HepG2 (cell line): ENCODE results near the gene TACC2. TPM values are rescaled to one million over a fixed set of nuclear protein-coding genes. Genes with fewer than 3 reads are reported as not detected.

ENCODE experiments used
- AKAP8 ChIP-seq: sonication (generic); formaldehyde crosslinking; IDR thresholded peaks from 2 replicates; pipeline ENCODE4 v1.5.1; 2020; ENCODE audit warnings: mild to moderate bottlenecking, missing genetic modification reagents
- GATAD1 ChIP-seq: IDR thresholded peaks from 2 replicates; pipeline ENCODE4 v1.6.1; 2016; ENCODE audit warnings: missing genetic modification reagents, missing compliant biosample characterization
- NR1H2 ChIP-seq: sonication (generic); formaldehyde crosslinking; IDR thresholded peaks from 2 replicates; pipeline ENCODE4 v1.8.1; 2022; ENCODE audit warnings: low read depth, missing genetic modification reagents, borderline replicate concordance
- RBAK ChIP-seq: sonication (generic); formaldehyde crosslinking; IDR thresholded peaks from 2 replicates; pipeline ENCODE4 v1.5.1; 2020; ENCODE audit warnings: mild to moderate bottlenecking, missing genetic modification reagents
- RCOR2 ChIP-seq: IDR thresholded peaks from 2 replicates; pipeline ENCODE4 v1.6.1; 2016; ENCODE audit warnings: missing biosample characterization, missing genetic modification reagents
- ZFX ChIP-seq: sonication (generic); formaldehyde crosslinking; IDR thresholded peaks from 2 replicates; pipeline ENCODE4 v1.4.0; 2020; ENCODE audit warnings: mild to moderate bottlenecking, low read depth, missing genetic modification reagents, moderate library complexity
- polyA plus RNA-seq, 8 experiments: library from polyadenylated mRNA; depleted of rRNA in 3 of 8; stranded (reverse) in 7 of 8; unstranded in 1 of 8; fragments of >200 nt; fragmentation: Illumina TruSeq in 4 of 8; extraction: Trizol in 4 of 8; gene quantifications; 2 replicates each; pipeline versions ENCODE4 v1.2.1 to v1.2.3, GENCODE V29; 2011 to 2016; ENCODE audit warnings: low read depth in 4 of 8, missing spikeins in 1 of 8, mixed read lengths in 1 of 8; ENCODE audit not compliant: insufficient read depth in 1 of 8
- total RNA-seq, 5 experiments: library from RNA; depleted of rRNA; stranded (reverse); fragments of >200 nt; fragmentation: Illumina TruSeq; extraction: Trizol; gene quantifications; 2 replicates each; pipeline ENCODE4 v1.2.3, GENCODE V29; 2016; ENCODE audit warnings: low read depth in 1 of 5
- TF ChIP-seq, protein P1 (sequence below): conservative IDR thresholded peaks from 2 replicates; pipeline ENCODE4 v1.6.1; 2018; ENCODE audit warnings: missing genetic modification reagents
- TF ChIP-seq, protein P2 (sequence below): sonication (generic); formaldehyde crosslinking; IDR thresholded peaks from 2 replicates; pipeline ENCODE4 v1.5.1; 2020; ENCODE audit warnings: mild to moderate bottlenecking, missing genetic modification reagents, moderate library complexity
- TF ChIP-seq, protein P3 (sequence below): sonication (generic); formaldehyde crosslinking; IDR thresholded peaks from 2 replicates; pipeline ENCODE4 v1.4.0; 2020; ENCODE audit warnings: missing genetic modification reagents, borderline replicate concordance
- TF ChIP-seq, protein P4 (sequence below), 2 experiments: fragments of 450-650 bp in 1 of 2; sonication (generic) in 1 of 2; formaldehyde crosslinking in 1 of 2; IDR thresholded peaks; 2 replicates each; pipeline versions ENCODE4 v1.6.1 to v1.8.0; 2016 to 2022; ENCODE audit warnings: antibody characterized with exemption in 1 of 2, mild to moderate bottlenecking in 1 of 2, missing genetic modification reagents in 1 of 2

Gene TACC2
- total and polyA plus RNA-seq, 2 of the 13 experiments (the other 11 are each of a cell fraction or from before 2014, with no cell fraction given), result 11.8 to 16.0 TPM

DNA sequence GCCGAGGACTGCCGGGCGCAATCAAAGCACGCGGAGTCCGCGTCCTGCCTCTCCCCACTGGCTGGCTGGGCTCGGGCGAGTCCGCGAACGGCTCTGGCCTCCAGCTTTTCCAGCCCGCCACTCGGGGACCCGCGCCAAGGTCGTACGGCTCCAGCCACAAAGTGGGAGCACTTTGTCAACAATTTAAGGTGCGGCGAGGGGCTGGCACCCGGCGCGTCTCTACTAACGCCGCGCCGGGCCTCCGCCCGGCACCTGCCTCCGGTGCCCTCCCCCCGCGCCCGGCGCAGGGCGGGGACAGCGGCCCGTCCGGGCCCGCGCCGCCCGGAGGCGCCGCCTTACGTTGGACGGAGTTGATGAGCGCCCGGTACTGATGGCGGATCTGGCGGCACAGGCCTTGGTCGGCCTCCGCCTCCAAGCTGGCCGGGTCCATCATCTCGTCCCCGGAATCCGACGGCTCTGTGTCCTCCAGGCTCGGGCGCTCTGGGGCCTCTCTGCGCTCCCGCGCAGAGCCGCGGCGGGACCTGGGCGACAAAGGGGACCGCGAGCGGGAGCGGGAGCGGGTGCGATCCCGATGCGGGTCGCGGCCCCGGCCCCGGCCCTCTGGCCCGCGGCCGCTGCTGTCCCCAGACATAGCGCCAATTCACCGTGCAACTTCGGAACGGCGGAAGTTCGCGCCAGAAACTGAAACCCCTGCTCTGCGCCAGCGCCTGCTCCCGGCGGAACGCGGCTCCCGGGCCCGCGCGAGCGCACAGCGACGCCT lies 14.2 kb upstream of the TACC2 start, which contains the start of gene NSMCE4A (continued):
- TF ChIP-seq, protein P1, sequence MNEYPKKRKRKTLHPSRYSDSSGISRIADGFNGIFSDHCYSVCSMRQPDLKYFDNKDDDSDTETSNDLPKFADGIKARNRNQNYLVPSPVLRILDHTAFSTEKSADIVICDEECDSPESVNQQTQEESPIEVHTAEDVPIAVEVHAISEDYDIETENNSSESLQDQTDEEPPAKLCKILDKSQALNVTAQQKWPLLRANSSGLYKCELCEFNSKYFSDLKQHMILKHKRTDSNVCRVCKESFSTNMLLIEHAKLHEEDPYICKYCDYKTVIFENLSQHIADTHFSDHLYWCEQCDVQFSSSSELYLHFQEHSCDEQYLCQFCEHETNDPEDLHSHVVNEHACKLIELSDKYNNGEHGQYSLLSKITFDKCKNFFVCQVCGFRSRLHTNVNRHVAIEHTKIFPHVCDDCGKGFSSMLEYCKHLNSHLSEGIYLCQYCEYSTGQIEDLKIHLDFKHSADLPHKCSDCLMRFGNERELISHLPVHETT (CRISPR knock-in tag), result peak; percentile 80
- TF ChIP-seq RCOR2 (CRISPR knock-in tag) (no peak), AKAP8 (no peak), ZFX (CRISPR knock-in tag) (peak; percentile 89), GATAD1 (CRISPR knock-in tag) (peak; percentile 84), NR1H2 (no peak), RBAK (no peak)
- TF ChIP-seq, protein P2, sequence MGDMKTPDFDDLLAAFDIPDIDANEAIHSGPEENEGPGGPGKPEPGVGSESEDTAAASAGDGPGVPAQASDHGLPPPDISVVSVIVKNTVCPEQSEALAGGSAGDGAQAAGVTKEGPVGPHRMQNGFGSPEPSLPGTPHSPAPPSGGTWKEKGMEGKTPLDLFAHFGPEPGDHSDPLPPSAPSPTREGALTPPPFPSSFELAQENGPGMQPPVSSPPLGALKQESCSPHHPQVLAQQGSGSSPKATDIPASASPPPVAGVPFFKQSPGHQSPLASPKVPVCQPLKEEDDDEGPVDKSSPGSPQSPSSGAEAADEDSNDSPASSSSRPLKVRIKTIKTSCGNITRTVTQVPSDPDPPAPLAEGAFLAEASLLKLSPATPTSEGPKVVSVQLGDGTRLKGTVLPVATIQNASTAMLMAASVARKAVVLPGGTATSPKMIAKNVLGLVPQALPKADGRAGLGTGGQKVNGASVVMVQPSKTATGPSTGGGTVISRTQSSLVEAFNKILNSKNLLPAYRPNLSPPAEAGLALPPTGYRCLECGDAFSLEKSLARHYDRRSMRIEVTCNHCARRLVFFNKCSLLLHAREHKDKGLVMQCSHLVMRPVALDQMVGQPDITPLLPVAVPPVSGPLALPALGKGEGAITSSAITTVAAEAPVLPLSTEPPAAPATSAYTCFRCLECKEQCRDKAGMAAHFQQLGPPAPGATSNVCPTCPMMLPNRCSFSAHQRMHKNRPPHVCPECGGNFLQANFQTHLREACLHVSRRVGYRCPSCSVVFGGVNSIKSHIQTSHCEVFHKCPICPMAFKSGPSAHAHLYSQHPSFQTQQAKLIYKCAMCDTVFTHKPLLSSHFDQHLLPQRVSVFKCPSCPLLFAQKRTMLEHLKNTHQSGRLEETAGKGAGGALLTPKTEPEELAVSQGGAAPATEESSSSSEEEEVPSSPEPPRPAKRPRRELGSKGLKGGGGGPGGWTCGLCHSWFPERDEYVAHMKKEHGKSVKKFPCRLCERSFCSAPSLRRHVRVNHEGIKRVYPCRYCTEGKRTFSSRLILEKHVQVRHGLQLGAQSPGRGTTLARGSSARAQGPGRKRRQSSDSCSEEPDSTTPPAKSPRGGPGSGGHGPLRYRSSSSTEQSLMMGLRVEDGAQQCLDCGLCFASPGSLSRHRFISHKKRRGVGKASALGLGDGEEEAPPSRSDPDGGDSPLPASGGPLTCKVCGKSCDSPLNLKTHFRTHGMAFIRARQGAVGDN (CRISPR knock-in tag), result peak; percentile 83
- TF ChIP-seq, protein P3, sequence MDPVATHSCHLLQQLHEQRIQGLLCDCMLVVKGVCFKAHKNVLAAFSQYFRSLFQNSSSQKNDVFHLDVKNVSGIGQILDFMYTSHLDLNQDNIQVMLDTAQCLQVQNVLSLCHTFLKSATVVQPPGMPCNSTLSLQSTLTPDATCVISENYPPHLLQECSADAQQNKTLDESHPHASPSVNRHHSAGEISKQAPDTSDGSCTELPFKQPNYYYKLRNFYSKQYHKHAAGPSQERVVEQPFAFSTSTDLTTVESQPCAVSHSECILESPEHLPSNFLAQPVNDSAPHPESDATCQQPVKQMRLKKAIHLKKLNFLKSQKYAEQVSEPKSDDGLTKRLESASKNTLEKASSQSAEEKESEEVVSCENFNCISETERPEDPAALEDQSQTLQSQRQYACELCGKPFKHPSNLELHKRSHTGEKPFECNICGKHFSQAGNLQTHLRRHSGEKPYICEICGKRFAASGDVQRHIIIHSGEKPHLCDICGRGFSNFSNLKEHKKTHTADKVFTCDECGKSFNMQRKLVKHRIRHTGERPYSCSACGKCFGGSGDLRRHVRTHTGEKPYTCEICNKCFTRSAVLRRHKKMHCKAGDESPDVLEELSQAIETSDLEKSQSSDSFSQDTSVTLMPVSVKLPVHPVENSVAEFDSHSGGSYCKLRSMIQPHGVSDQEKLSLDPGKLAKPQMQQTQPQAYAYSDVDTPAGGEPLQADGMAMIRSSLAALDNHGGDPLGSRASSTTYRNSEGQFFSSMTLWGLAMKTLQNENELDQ (CRISPR knock-in tag), result no peak
- TF ChIP-seq, protein P4, sequence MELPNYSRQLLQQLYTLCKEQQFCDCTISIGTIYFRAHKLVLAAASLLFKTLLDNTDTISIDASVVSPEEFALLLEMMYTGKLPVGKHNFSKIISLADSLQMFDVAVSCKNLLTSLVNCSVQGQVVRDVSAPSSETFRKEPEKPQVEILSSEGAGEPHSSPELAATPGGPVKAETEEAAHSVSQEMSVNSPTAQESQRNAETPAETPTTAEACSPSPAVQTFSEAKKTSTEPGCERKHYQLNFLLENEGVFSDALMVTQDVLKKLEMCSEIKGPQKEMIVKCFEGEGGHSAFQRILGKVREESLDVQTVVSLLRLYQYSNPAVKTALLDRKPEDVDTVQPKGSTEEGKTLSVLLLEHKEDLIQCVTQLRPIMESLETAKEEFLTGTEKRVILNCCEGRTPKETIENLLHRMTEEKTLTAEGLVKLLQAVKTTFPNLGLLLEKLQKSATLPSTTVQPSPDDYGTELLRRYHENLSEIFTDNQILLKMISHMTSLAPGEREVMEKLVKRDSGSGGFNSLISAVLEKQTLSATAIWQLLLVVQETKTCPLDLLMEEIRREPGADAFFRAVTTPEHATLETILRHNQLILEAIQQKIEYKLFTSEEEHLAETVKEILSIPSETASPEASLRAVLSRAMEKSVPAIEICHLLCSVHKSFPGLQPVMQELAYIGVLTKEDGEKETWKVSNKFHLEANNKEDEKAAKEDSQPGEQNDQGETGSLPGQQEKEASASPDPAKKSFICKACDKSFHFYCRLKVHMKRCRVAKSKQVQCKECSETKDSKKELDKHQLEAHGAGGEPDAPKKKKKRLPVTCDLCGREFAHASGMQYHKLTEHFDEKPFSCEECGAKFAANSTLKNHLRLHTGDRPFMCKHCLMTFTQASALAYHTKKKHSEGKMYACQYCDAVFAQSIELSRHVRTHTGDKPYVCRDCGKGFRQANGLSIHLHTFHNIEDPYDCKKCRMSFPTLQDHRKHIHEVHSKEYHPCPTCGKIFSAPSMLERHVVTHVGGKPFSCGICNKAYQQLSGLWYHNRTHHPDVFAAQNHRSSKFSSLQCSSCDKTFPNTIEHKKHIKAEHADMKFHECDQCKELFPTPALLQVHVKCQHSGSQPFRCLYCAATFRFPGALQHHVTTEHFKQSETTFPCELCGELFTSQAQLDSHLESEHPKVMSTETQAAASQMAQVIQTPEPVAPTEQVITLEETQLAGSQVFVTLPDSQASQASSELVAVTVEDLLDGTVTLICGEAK (IDR thresholded peaks at IDR 0.05), result no peak
- TF ChIP-seq, protein P4 (CRISPR knock-in tag; IDR thresholded peaks at IDR 0.05), result 0 out of 2 replicates have a peak, but pooled peaks have one; percentile 25
